Right forelimb (tissue), 1 donor: ENCODE results near the gene DLG2.

Source experiments
- DNase-seq: peaks from one replicate; pipeline ENCODE4 v3.0.0-alpha.2; 2018

DLG2 gene

GRCh38 chr11:83572581-83573496 is 2054.3 kb downstream of the DLG2 start:
- no peak for DNase-seq

GRCh38 chr11:83571302-83571701 is 2055.8 kb downstream of the DLG2 start:
- DNase-seq, result no peak

- DNase-seq, result no peak
Observed at GRCh38 chr11:83569134-83569805, 2057.9 kb downstream of the DLG2 start.

- no peak for DNase-seq
Observed at GRCh38 chr11:83568516-83568915, 2058.6 kb downstream of the DLG2 start.

GRCh38 chr11:83566950-83567349 is 2060.2 kb downstream of the DLG2 start:
- DNase-seq, result no peak

GRCh38 chr11:83564870-83565269 is 2062.3 kb downstream of the DLG2 start:
- DNase-seq, result no peak

- no peak for DNase-seq
Observed at GRCh38 chr11:83558281-83558680, 2068.9 kb downstream of the DLG2 start.

GRCh38 chr11:83557653-83558052 is 2069.5 kb downstream of the DLG2 start:
- no peak for DNase-seq

GRCh38 chr11:83554876-83555275 is 2072.3 kb downstream of the DLG2 start:
- peak; percentile 51 for DNase-seq

- DNase-seq, result no peak
Observed at GRCh38 chr11:83549984-83550667, 2077.0 kb downstream of the DLG2 start.

- no peak for DNase-seq
Observed at GRCh38 chr11:83546368-83546767, 2080.8 kb downstream of the DLG2 start.

- DNase-seq, result no peak
Observed at GRCh38 chr11:83545494-83546260, 2081.5 kb downstream of the DLG2 start.

GRCh38 chr11:83544846-83545245 is 2082.3 kb downstream of the DLG2 start:
- DNase-seq, result no peak

GRCh38 chr11:83543706-83544439 is 2083.3 kb downstream of the DLG2 start:
- DNase-seq, result no peak

- no peak for DNase-seq
Observed at GRCh38 chr11:83542861-83543260, 2084.3 kb downstream of the DLG2 start.

GRCh38 chr11:83540728-83541127 is 2086.4 kb downstream of the DLG2 start:
- no peak for DNase-seq

GRCh38 chr11:83540112-83540675 is 2086.9 kb downstream of the DLG2 start:
- DNase-seq, result no peak

- no peak for DNase-seq
Observed at GRCh38 chr11:83538286-83538685, 2088.9 kb downstream of the DLG2 start.

- no peak for DNase-seq
Observed at GRCh38 chr11:83537131-83537610, 2090.0 kb downstream of the DLG2 start.

- DNase-seq, result no peak
Observed at GRCh38 chr11:83533166-83533565, 2094.0 kb downstream of the DLG2 start.

- DNase-seq, result no peak
Observed at GRCh38 chr11:83528877-83529276, 2098.3 kb downstream of the DLG2 start.

GRCh38 chr11:83528225-83528624 is 2098.9 kb downstream of the DLG2 start:
- DNase-seq, result no peak
